BJ (cell line): ENCODE measurements around the gene ZNF658. TPM values are rescaled to one million over a fixed set of nuclear protein-coding genes. Genes with fewer than 3 reads are reported as not detected.
"Not testable (repeated sequence)": the region's sequence is repeated elsewhere in the genome, so short reads cannot be mapped to it uniquely, and the experiment has no call there.

ENCODE experiments used
- CTCF ChIA-PET: fragments of 350-600 bp; formaldehyde crosslinking; extraction: SDS; loops from one replicate; lab custom pipeline; 2021; ENCODE audit warnings: antibody characterized with exemption, inconsistent platforms; lab: Yijun Ruan, JAX
- POLR2A ChIA-PET: fragments of 300-600 bp; sonication (Branson Sonifier 250); formaldehyde crosslinking; extraction: SDS; loops from one replicate; lab custom pipeline; 2021; ENCODE audit warnings: antibody characterized with exemption; lab: Charles Lee
- DNase-seq: peaks from one replicate; pipeline ENCODE4 v3.0.0-alpha.2; 2011; ENCODE audit warnings: low read depth
- H3K27me3 ChIP-seq: 2 replicates; pipeline ENCODE4 v1.6.0; 2011; ENCODE audit warnings: low read length; ENCODE audit not compliant: control insufficient read depth, insufficient read depth
- H3K36me3 ChIP-seq: 2 replicates; pipeline ENCODE4 v1.5.1; 2011; ENCODE audit warnings: low read length; ENCODE audit not compliant: control insufficient read depth, insufficient read depth
- H3K4me3 ChIP-seq: 2 replicates; pipeline ENCODE4 v1.5.1; 2011; ENCODE audit warnings: low read depth, mild to moderate bottlenecking, control low read depth, low read length
- polyA plus RNA-seq: library from polyadenylated mRNA; depleted of rRNA; stranded (reverse); fragments of >200 nt; gene quantifications from 2 replicates; pipeline ENCODE4 v1.2.3, GENCODE V29; 2011; rRNA removed
- small RNA-seq: library from RNA; depleted of rRNA; stranded (forward); fragments of <200 nt; gene quantifications from one replicate; pipeline ENCODE3, GENCODE V24; 2012; ENCODE audit warnings: low replicate concordance, low read depth; ENCODE audit not compliant: insufficient read length

Gene ZNF658
- polyA plus RNA-seq, 1 experiment, result 1.2 TPM

GRCh38 chr9:66939878-66940830 lies 39.6 kb downstream of the ZNF658 start:
- H3K27me3 ChIP-seq, POLR2A ChIA-PET, DNase-seq, H3K4me3 ChIP-seq, CTCF ChIA-PET, H3K36me3 ChIP-seq: not testable (repeated sequence)

- DNase-seq, H3K4me3 ChIP-seq, H3K27me3 ChIP-seq, POLR2A ChIA-PET, H3K36me3 ChIP-seq, CTCF ChIA-PET: not testable (repeated sequence)
Observed at GRCh38 chr9:66942400-66943155, 42.1 kb downstream of the ZNF658 start.

- H3K4me3 ChIP-seq, CTCF ChIA-PET, DNase-seq, H3K27me3 ChIP-seq, H3K36me3 ChIP-seq, POLR2A ChIA-PET: not testable (repeated sequence)
Observed at GRCh38 chr9:66952576-66952975, 52.1 kb downstream of the ZNF658 start.

Small RNAs within 50 kb of the gene (small RNA-seq; reads per million reads assigned to genes)
- not detected for gene AL353770.2

Other genes starting within 250 kb of the ZNF658 start
- not detected in 2 replicates for gene SPATA31A3, start 91.8 kb downstream of the ZNF658 start, polyA plus RNA-seq